Posterior vena cava (tissue), 2 donors: Measurements from ENCODE around the gene UBE2R2. TPM values are rescaled to one million over a fixed set of nuclear protein-coding genes. Genes with fewer than 3 reads are reported as not detected.
A peak's percentile ranks its signal among the peaks of the same experiment; 100 is the strongest.
"Not testable (repeated sequence)": the region's sequence is repeated elsewhere in the genome, so short reads cannot be mapped to it uniquely, and the experiment has no call there.

Source experiments
- DNase-seq: peaks from one replicate; pipeline ENCODE4 v3.0.0-alpha.2; 2020; ENCODE audit warnings: low spot score
- intact Hi-C, 2 donors: fragments of 100-400 bp; cut with DNase I; formaldehyde crosslinking; loops; one replicate each; pipeline versions ENCODE4 v1.14.1 to v1.14.2; 2022 to 2023
- total RNA-seq, 2 donors: library from RNA; stranded (reverse); fragmentation: NEBNext Ultra II Directional; extraction: Animal tissue kit (Norgen Biotek cat#: 25700); gene quantifications; one replicate each; pipeline ENCODE4 v1.2.1, GENCODE V29; 2021
- donor health status: DM: yes; HTN: yes; CAD: no.
- donor health status: DM: yes; HTN: yes; CAD: no.

UBE2R2 gene
- total RNA-seq, 2 donors from 2014 or later: 33.0 to 37.1 TPM

- DNase-seq, intact Hi-C loops: not testable (repeated sequence)
These were observed 20.3 kb upstream of the UBE2R2 start for GRCh38 chr9:33796679-33797078.

GRCh38 chr9:33797837-33798236, 19.1 kb upstream of the UBE2R2 start:
- no peak for DNase-seq
- intact Hi-C loops: no loop called here

- intact Hi-C loops: no loop called here
- DNase-seq: no peak
These were observed 18.4 kb upstream of the UBE2R2 start for GRCh38 chr9:33798545-33798944.

GRCh38 chr9:33799928-33800704, 16.8 kb upstream of the UBE2R2 start:
- intact Hi-C loops: no loop called here
- DNase-seq: no peak

GRCh38 chr9:33800886-33801285, 16.1 kb upstream of the UBE2R2 start:
- no peak for DNase-seq
- intact Hi-C loops: no loop called here

GRCh38 chr9:33801943-33802500, 14.9 kb upstream of the UBE2R2 start:
- intact Hi-C loops, DNase-seq: not testable (repeated sequence)

- DNase-seq, intact Hi-C loops: not testable (repeated sequence)
These were observed 12.8 kb upstream of the UBE2R2 start for GRCh38 chr9:33804196-33804595.

- DNase-seq, intact Hi-C loops: not testable (repeated sequence)
These were observed 9.8 kb upstream of the UBE2R2 start for GRCh38 chr9:33807156-33807555.

GRCh38 chr9:33808979-33809322, 8.0 kb upstream of the UBE2R2 start:
- intact Hi-C loops, DNase-seq: not testable (repeated sequence)

GRCh38 chr9:33809506-33809905, 7.5 kb upstream of the UBE2R2 start:
- DNase-seq: no peak
- intact Hi-C loops: no loop called here

GRCh38 chr9:33813712-33814641, 3.0 kb upstream of the UBE2R2 start:
- no peak for DNase-seq
- intact Hi-C loops: loop anchor here in 1 of 2 donors (5.0 kb wide), 1 partner anchor 38 kb away; no protein-coding TSS in a partner anchor

GRCh38 chr9:33815781-33816180, 1.2 kb upstream of the UBE2R2 start:
- DNase-seq: no peak
- intact Hi-C loops: loop anchor here in 1 of 2 donors (2.0 kb wide), 1 partner anchor 39 kb away; no protein-coding TSS in a partner anchor

GRCh38 chr9:33817327-33818166, 587 bp downstream of the UBE2R2 start:
- intact Hi-C loops: loop anchor here in 1 of 2 donors (2.0 kb wide), 1 partner anchor 37 kb away; no protein-coding TSS in a partner anchor

GRCh38 chr9:33818167-33818846, 1.3 kb downstream of the UBE2R2 start:
- no peak for DNase-seq
- intact Hi-C loops: no loop called here

More at GRCh38 chr9:33817327-33818166, 587 bp downstream of the UBE2R2 start:
- peak; percentile 87 for DNase-seq

- intact Hi-C loops: no loop called here
- no peak for DNase-seq
These were observed 2.0 kb downstream of the UBE2R2 start for GRCh38 chr9:33818847-33819500.

GRCh38 chr9:33820231-33820745, 3.3 kb downstream of the UBE2R2 start:
- intact Hi-C loops: no loop called here
- no peak for DNase-seq

GRCh38 chr9:33823801-33824200, 6.8 kb downstream of the UBE2R2 start:
- DNase-seq: no peak
- intact Hi-C loops: no loop called here

- DNase-seq, intact Hi-C loops: not testable (repeated sequence)
These were observed 10.3 kb downstream of the UBE2R2 start for GRCh38 chr9:33827285-33827684.
